WTC11 (cell line): ENCODE results near the gene CHDH. TPM values are rescaled to one million over a fixed set of nuclear protein-coding genes. Genes with fewer than 3 reads are reported as not detected.

ENCODE experiments used
- ATAC-seq: fragments of 200-7000 bp; cut with Tn5 transposase; 2 replicates; pipeline ENCODE4 v1.10.0; 2021; ENCODE audit warnings: mild to moderate bottlenecking, moderate library complexity
- CTCF ChIA-PET: fragments of 300-600 bp; sonication (Branson Sonifier 250); formaldehyde crosslinking; loops from one replicate; lab custom pipeline; 2021; ENCODE audit warnings: antibody characterized with exemption; lab: Charles Lee
- POLR2A ChIA-PET: fragments of 350-600 bp; sonication (Branson Sonifier 250); formaldehyde crosslinking; loops from one replicate; lab custom pipeline; 2021; ENCODE audit warnings: antibody characterized with exemption; lab: Charles Lee
- DNase-seq: peaks from one replicate; pipeline ENCODE4 v3.0.0; 2021; ENCODE audit warnings: low spot score
- H3K27ac Mint-ChIP-seq: 2 replicates; pipeline ENCODE4 v1.8.0; 2021; ENCODE audit warnings: mixed read lengths
- H3K27me3 Mint-ChIP-seq: 2 replicates; pipeline ENCODE4 v1.8.0; 2021; ENCODE audit warnings: low read depth, mild to moderate bottlenecking, moderate library complexity, mixed read lengths
- H3K36me3 Mint-ChIP-seq: 2 replicates; pipeline ENCODE4 v1.8.0; 2021; ENCODE audit warnings: mixed read lengths
- H3K4me1 Mint-ChIP-seq: 2 replicates; pipeline ENCODE4 v1.8.0; 2022; ENCODE audit warnings: mixed read lengths
- H3K4me3 Mint-ChIP-seq: 2 replicates; pipeline ENCODE4 v1.8.0; 2021; ENCODE audit warnings: mild to moderate bottlenecking, moderate library complexity, mixed read lengths
- H3K9me3 Mint-ChIP-seq: 2 replicates; pipeline ENCODE4 v1.8.0; 2021; ENCODE audit warnings: mixed read lengths
- ATF1 ChIP-seq: sonication (generic); formaldehyde crosslinking; IDR thresholded peaks from 2 replicates; pipeline ENCODE4 v1.8.1; 2023; ENCODE audit warnings: mild to moderate bottlenecking, moderate library complexity, missing genetic modification reagents
- CREB1 ChIP-seq: sonication (generic); formaldehyde crosslinking; IDR thresholded peaks from 2 replicates; pipeline ENCODE4 v1.8.0; 2023; ENCODE audit warnings: mild to moderate bottlenecking, missing genetic modification reagents
- CREM ChIP-seq: sonication (generic); formaldehyde crosslinking; IDR thresholded peaks from 2 replicates; pipeline ENCODE4 v1.8.1; 2022; ENCODE audit warnings: mild to moderate bottlenecking, missing genetic modification reagents, moderate library complexity
- E2F5 ChIP-seq: sonication (generic); formaldehyde crosslinking; IDR thresholded peaks from 2 replicates; pipeline ENCODE4 v1.8.1; 2022; ENCODE audit warnings: mild to moderate bottlenecking, moderate library complexity, missing genetic modification reagents
- ETV6 ChIP-seq: sonication (generic); formaldehyde crosslinking; IDR thresholded peaks from 2 replicates; pipeline ENCODE4 v1.8.1; 2022; ENCODE audit warnings: mild to moderate bottlenecking, missing genetic modification reagents
- MLX ChIP-seq: sonication (generic); formaldehyde crosslinking; IDR thresholded peaks from 2 replicates; pipeline ENCODE4 v1.8.1; 2023; ENCODE audit warnings: mild to moderate bottlenecking, missing genetic modification reagents, moderate library complexity
- MXD4 ChIP-seq: fragments of 250-450 bp; sonication (Bioruptor Pico); IDR thresholded peaks from 2 replicates; pipeline ENCODE4 v1.8.0; 2021; ENCODE audit warnings: mild to moderate bottlenecking, moderate library complexity, borderline replicate concordance
- NR2C2 ChIP-seq: sonication (generic); formaldehyde crosslinking; IDR thresholded peaks from 2 replicates; pipeline ENCODE4 v1.8.0; 2022; ENCODE audit warnings: mild to moderate bottlenecking, missing genetic modification reagents
- PRDM15 ChIP-seq: sonication (generic); formaldehyde crosslinking; IDR thresholded peaks from 2 replicates; pipeline ENCODE4 v1.8.0; 2022; ENCODE audit warnings: missing genetic modification reagents
- SOX15 ChIP-seq: fragments of 250-450 bp; sonication (Bioruptor Pico); IDR thresholded peaks from 2 replicates; pipeline ENCODE4 v1.9.0; 2021; ENCODE audit warnings: mild to moderate bottlenecking
- SP1 ChIP-seq: sonication (generic); formaldehyde crosslinking; conservative IDR thresholded peaks from 2 replicates; pipeline ENCODE4 v1.8.1; 2022; ENCODE audit warnings: missing genetic modification reagents
- TCF7 ChIP-seq: sonication (generic); formaldehyde crosslinking; IDR thresholded peaks from 2 replicates; pipeline ENCODE4 v1.8.0; 2022; ENCODE audit warnings: mild to moderate bottlenecking, low read depth, missing genetic modification reagents, moderate library complexity
- TEAD4 ChIP-seq: sonication (generic); formaldehyde crosslinking; IDR thresholded peaks from 2 replicates; pipeline ENCODE4 v1.8.0; 2022; ENCODE audit warnings: mild to moderate bottlenecking, missing genetic modification reagents
- ZBTB43 ChIP-seq: sonication (generic); formaldehyde crosslinking; IDR thresholded peaks from 2 replicates; pipeline ENCODE4 v1.8.1; 2023; ENCODE audit warnings: mild to moderate bottlenecking, missing genetic modification reagents
- ZNF138 ChIP-seq: sonication (generic); formaldehyde crosslinking; conservative IDR thresholded peaks from 2 replicates; pipeline ENCODE4 v1.8.1; 2022; ENCODE audit warnings: mild to moderate bottlenecking, moderate library complexity, missing genetic modification reagents
- ZNF671 ChIP-seq: fragments of 250-450 bp; sonication (Bioruptor Pico); IDR thresholded peaks from 2 replicates; pipeline ENCODE4 v1.8.0; 2021; ENCODE audit warnings: mild to moderate bottlenecking
- total RNA-seq: library from RNA; stranded (reverse); gene quantifications from 3 replicates; pipeline ENCODE4 v1.2.3, GENCODE V29; 2021
- TF ChIP-seq, protein P1 (sequence below): fragments of 250-450 bp; sonication (Bioruptor Pico); IDR thresholded peaks from 2 replicates; pipeline ENCODE4 v1.9.0; 2021; ENCODE audit warnings: mild to moderate bottlenecking
- TF ChIP-seq, protein P2 (sequence below): sonication (generic); formaldehyde crosslinking; IDR thresholded peaks from 2 replicates; pipeline ENCODE4 v1.8.1; 2023; ENCODE audit warnings: mild to moderate bottlenecking, missing genetic modification reagents, moderate library complexity
- TF ChIP-seq, protein P3 (sequence below): fragments of 200-600 bp; IDR thresholded peaks from 2 replicates; pipeline ENCODE4 v1.8.0; 2022; ENCODE audit warnings: antibody characterized with exemption
- TF ChIP-seq, protein P4 (sequence below): sonication (generic); formaldehyde crosslinking; conservative IDR thresholded peaks from 2 replicates; pipeline ENCODE4 v1.8.1; 2022; ENCODE audit warnings: mild to moderate bottlenecking, missing genetic modification reagents
- TF ChIP-seq, protein P5 (sequence below): sonication (generic); formaldehyde crosslinking; IDR thresholded peaks from 2 replicates; pipeline ENCODE4 v1.8.0; 2022; ENCODE audit warnings: mild to moderate bottlenecking, missing genetic modification reagents
- TF ChIP-seq, protein P6 (sequence below): fragments of 250-450 bp; sonication (Bioruptor Pico); IDR thresholded peaks from 2 replicates; pipeline ENCODE4 v1.9.0; 2021; ENCODE audit warnings: mild to moderate bottlenecking, borderline replicate concordance

Gene CHDH
- total RNA-seq, 1 experiment from 2014 or later: 11.7 TPM

- ChIA-PET CTCF (no interaction called here), POLR2A (no interaction called here)
- Mint-ChIP-seq H3K27me3 (no peaks in the 10 kb centered on the region), H3K4me1 (peaks cover 8% of the 10 kb centered on the region), H3K36me3 (no peaks in the 10 kb centered on the region), H3K27ac (no peak overlapping the region), H3K4me3 (no peak overlapping the region), H3K9me3 (no peaks in the 10 kb centered on the region)
- TF ChIP-seq MXD4 (no peak), ETV6 (CRISPR knock-in tag) (no peak), ATF1 (no peak), SOX15 (no peak), PRDM15 (no peak), CREB1 (CRISPR knock-in tag) (no peak)
- TF ChIP-seq, protein P1, sequence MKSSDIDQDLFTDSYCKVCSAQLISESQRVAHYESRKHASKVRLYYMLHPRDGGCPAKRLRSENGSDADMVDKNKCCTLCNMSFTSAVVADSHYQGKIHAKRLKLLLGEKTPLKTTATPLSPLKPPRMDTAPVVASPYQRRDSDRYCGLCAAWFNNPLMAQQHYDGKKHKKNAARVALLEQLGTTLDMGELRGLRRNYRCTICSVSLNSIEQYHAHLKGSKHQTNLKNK: no peak
- TF ChIP-seq, protein P2, sequence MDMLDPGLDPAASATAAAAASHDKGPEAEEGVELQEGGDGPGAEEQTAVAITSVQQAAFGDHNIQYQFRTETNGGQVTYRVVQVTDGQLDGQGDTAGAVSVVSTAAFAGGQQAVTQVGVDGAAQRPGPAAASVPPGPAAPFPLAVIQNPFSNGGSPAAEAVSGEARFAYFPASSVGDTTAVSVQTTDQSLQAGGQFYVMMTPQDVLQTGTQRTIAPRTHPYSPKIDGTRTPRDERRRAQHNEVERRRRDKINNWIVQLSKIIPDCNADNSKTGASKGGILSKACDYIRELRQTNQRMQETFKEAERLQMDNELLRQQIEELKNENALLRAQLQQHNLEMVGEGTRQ (CRISPR knock-in tag): no peak
- TF ChIP-seq, protein P3, sequence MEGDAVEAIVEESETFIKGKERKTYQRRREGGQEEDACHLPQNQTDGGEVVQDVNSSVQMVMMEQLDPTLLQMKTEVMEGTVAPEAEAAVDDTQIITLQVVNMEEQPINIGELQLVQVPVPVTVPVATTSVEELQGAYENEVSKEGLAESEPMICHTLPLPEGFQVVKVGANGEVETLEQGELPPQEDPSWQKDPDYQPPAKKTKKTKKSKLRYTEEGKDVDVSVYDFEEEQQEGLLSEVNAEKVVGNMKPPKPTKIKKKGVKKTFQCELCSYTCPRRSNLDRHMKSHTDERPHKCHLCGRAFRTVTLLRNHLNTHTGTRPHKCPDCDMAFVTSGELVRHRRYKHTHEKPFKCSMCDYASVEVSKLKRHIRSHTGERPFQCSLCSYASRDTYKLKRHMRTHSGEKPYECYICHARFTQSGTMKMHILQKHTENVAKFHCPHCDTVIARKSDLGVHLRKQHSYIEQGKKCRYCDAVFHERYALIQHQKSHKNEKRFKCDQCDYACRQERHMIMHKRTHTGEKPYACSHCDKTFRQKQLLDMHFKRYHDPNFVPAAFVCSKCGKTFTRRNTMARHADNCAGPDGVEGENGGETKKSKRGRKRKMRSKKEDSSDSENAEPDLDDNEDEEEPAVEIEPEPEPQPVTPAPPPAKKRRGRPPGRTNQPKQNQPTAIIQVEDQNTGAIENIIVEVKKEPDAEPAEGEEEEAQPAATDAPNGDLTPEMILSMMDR: no peak
- TF ChIP-seq, protein P4, sequence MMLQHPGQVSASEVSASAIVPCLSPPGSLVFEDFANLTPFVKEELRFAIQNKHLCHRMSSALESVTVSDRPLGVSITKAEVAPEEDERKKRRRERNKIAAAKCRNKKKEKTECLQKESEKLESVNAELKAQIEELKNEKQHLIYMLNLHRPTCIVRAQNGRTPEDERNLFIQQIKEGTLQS (CRISPR knock-in tag): no peak
- TF ChIP-seq, protein P5, sequence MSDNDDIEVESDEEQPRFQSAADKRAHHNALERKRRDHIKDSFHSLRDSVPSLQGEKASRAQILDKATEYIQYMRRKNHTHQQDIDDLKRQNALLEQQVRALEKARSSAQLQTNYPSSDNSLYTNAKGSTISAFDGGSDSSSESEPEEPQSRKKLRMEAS (CRISPR knock-in tag): no peak
- TF ChIP-seq, protein P6, sequence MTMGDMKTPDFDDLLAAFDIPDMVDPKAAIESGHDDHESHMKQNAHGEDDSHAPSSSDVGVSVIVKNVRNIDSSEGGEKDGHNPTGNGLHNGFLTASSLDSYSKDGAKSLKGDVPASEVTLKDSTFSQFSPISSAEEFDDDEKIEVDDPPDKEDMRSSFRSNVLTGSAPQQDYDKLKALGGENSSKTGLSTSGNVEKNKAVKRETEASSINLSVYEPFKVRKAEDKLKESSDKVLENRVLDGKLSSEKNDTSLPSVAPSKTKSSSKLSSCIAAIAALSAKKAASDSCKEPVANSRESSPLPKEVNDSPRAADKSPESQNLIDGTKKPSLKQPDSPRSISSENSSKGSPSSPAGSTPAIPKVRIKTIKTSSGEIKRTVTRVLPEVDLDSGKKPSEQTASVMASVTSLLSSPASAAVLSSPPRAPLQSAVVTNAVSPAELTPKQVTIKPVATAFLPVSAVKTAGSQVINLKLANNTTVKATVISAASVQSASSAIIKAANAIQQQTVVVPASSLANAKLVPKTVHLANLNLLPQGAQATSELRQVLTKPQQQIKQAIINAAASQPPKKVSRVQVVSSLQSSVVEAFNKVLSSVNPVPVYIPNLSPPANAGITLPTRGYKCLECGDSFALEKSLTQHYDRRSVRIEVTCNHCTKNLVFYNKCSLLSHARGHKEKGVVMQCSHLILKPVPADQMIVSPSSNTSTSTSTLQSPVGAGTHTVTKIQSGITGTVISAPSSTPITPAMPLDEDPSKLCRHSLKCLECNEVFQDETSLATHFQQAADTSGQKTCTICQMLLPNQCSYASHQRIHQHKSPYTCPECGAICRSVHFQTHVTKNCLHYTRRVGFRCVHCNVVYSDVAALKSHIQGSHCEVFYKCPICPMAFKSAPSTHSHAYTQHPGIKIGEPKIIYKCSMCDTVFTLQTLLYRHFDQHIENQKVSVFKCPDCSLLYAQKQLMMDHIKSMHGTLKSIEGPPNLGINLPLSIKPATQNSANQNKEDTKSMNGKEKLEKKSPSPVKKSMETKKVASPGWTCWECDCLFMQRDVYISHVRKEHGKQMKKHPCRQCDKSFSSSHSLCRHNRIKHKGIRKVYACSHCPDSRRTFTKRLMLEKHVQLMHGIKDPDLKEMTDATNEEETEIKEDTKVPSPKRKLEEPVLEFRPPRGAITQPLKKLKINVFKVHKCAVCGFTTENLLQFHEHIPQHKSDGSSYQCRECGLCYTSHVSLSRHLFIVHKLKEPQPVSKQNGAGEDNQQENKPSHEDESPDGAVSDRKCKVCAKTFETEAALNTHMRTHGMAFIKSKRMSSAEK (CRISPR knock-in tag): no peak
- ATAC-seq (no peak), DNase-seq (no peak)
These were observed 59.2 kb downstream of the CHDH start for GRCh38 chr3:53787016-53787415.

DNA sequence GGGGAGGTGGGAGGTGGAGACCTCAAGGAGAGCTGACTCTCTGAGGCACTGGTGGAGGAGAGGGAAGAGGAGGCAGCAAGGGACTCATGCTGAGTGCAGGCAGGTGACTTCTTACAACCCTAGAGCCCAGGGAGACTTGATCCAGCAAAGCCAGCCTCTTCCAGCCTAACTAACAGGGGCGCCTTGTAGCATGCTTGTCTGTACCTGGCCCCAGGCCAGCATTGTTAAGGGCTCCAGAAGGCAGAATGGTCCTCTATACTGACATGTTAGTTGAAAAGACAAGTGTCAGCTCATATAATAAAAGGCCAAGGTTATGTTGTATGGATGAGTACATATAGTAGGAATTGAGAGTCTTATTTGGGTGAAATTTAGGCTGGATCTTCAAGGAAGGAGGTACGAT is 65.4 kb downstream of the CHDH start:
- ChIA-PET POLR2A (interaction anchor here (0.7 kb wide), 1 partner anchor 12 kb away, joined by 3 read pairs; no protein-coding TSS in a partner anchor), CTCF (no interaction called here)
- Mint-ChIP-seq H3K36me3 (no peaks in the 10 kb centered on the region), H3K27me3 (no peaks in the 10 kb centered on the region), H3K4me3 (no peak overlapping the region), H3K9me3 (no peaks in the 10 kb centered on the region), H3K4me1 (no peaks in the 10 kb centered on the region), H3K27ac (no peak overlapping the region)
- TF ChIP-seq ZNF671 (CRISPR knock-in tag): no peak
- no peak for TF ChIP-seq ZBTB43 (CRISPR knock-in tag)
- no peak for TF ChIP-seq CREM
- TF ChIP-seq ZNF138 (CRISPR knock-in tag): no peak
- TF ChIP-seq CREB1 (CRISPR knock-in tag): no peak
- no peak for TF ChIP-seq SP1 (CRISPR knock-in tag)
- TF ChIP-seq MLX (CRISPR knock-in tag): no peak
- TF ChIP-seq TCF7 (CRISPR knock-in tag): no peak
- no peak for TF ChIP-seq E2F5 (CRISPR knock-in tag)
- no peak for TF ChIP-seq TEAD4 (CRISPR knock-in tag)
- TF ChIP-seq NR2C2: no peak
- ATAC-seq: no peak
- no peak for DNase-seq
